DND-41 (cell line): ENCODE results near the gene USP32.

Experiments
- ATAC-seq: fragments of 200-7000 bp; cut with Tn5 transposase; 3 replicates; pipeline ENCODE4 v1.9.1; 2021; ENCODE audit warnings: low read depth; ENCODE audit not compliant: insufficient read depth
- DNase-seq: peaks from one replicate; pipeline ENCODE4 v3.0.0-alpha.2; 2020
- H2AFZ ChIP-seq: 2 replicates; pipeline ENCODE4 v1.6.0; 2012; ENCODE audit warnings: low read depth, low read length
- H3K27ac ChIP-seq: 2 replicates; pipeline ENCODE4 v1.5.1; 2012; ENCODE audit warnings: low read length, inconsistent platforms
- H3K27me3 ChIP-seq: fragments of 200-600 bp; sonication (generic); 2 replicates; pipeline ENCODE4 v1.6.0; 2012; ENCODE audit warnings: low read length, mild to moderate bottlenecking, inconsistent platforms; ENCODE audit not compliant: insufficient read depth, poor library complexity
- H3K36me3 ChIP-seq: 2 replicates; pipeline ENCODE4 v1.5.1; 2012; ENCODE audit warnings: low read length, inconsistent platforms; ENCODE audit not compliant: insufficient read depth
- H3K4me1 ChIP-seq: 2 replicates; pipeline ENCODE4 v1.5.1; 2012; ENCODE audit warnings: mild to moderate bottlenecking, low read length; ENCODE audit not compliant: insufficient read depth
- H3K4me2 ChIP-seq: 2 replicates; pipeline ENCODE4 v1.6.0; 2012; ENCODE audit warnings: mild to moderate bottlenecking, moderate library complexity, low read length, inconsistent platforms; ENCODE audit not compliant: insufficient read depth
- H3K4me3 ChIP-seq, 2 experiments: fragments of 200-600 bp in 1 of 2; shearing (Covaris generic) in 1 of 2; 2 replicates each; pipeline ENCODE4 v1.5.1; 2012 to 2016; ENCODE audit warnings: inconsistent platforms in 2 of 2, low read length in 2 of 2, mild to moderate bottlenecking in 2 of 2, low read depth in 1 of 2, moderate library complexity in 1 of 2
- H3K79me2 ChIP-seq: 2 replicates; pipeline ENCODE4 v1.6.0; 2012; ENCODE audit warnings: low read length, inconsistent platforms; ENCODE audit not compliant: insufficient read depth
- H3K9ac ChIP-seq: 2 replicates; pipeline ENCODE4 v1.6.0; 2012; ENCODE audit warnings: low read depth, mild to moderate bottlenecking, inconsistent platforms, low read length, moderate library complexity
- H3K9me3 ChIP-seq: 2 replicates; pipeline ENCODE4 v1.5.1; 2012; ENCODE audit warnings: low read length, moderate library complexity, mild to moderate bottlenecking, inconsistent platforms; ENCODE audit not compliant: insufficient read depth, severe bottlenecking
- H4K20me1 ChIP-seq: 2 replicates; pipeline ENCODE4 v1.6.0; 2012; ENCODE audit warnings: low read length; ENCODE audit not compliant: insufficient read depth
- EZH2 ChIP-seq: IDR thresholded peaks from 3 replicates; pipeline ENCODE4 v1.6.1; 2012; ENCODE audit warnings: borderline replicate concordance, low read depth, mild to moderate bottlenecking, moderate library complexity, low read length, inconsistent platforms; ENCODE audit not compliant: severe bottlenecking
- TF ChIP-seq, protein P1 (sequence below): IDR thresholded peaks from 2 replicates; pipeline ENCODE4 v1.5.1; 2012; ENCODE audit warnings: borderline replicate concordance, low read length, moderate library complexity, mild to moderate bottlenecking; ENCODE audit not compliant: poor library complexity, severe bottlenecking; ENCODE audit errors: extremely low read depth

USP32 gene

DNA sequence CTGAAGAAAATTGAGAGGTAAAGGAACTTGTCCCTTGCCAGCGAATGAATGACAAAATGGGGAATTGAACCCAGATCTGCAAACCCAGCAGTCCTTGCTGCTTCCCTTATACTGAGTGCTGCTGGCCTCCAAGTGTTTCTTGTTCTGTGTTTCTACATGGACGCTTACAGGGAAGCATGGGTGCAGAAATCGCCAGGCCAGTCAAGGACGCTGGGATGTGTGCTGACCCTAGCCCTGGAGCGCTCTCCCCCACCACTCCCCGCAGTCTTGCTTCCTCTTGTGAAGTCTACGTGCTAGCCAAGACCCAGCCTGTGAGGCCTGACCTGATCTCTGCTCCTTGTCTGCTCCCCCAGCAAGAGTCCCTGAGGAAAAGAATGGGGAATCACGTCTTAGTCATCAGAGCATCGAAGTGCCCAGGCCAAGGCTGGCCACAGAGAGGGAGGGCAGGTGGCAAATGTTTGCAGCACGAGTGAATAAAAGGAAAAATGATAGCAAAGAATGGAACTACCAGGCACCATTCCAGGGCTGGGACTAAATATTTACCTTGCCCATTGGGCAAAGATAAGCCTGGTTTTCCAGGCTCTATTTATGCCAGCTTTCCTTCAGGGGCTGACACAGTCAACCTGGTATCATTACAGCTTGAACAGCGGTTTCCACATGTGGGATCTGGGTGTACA lies 224.7 kb downstream of the USP32 start:
- no peaks in the 10 kb centered on the region for H3K9me3 ChIP-seq
- no peak for TF ChIP-seq EZH2
- TF ChIP-seq, protein P1, sequence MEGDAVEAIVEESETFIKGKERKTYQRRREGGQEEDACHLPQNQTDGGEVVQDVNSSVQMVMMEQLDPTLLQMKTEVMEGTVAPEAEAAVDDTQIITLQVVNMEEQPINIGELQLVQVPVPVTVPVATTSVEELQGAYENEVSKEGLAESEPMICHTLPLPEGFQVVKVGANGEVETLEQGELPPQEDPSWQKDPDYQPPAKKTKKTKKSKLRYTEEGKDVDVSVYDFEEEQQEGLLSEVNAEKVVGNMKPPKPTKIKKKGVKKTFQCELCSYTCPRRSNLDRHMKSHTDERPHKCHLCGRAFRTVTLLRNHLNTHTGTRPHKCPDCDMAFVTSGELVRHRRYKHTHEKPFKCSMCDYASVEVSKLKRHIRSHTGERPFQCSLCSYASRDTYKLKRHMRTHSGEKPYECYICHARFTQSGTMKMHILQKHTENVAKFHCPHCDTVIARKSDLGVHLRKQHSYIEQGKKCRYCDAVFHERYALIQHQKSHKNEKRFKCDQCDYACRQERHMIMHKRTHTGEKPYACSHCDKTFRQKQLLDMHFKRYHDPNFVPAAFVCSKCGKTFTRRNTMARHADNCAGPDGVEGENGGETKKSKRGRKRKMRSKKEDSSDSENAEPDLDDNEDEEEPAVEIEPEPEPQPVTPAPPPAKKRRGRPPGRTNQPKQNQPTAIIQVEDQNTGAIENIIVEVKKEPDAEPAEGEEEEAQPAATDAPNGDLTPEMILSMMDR, result no peak
- ATAC-seq (no peak), DNase-seq (no peak)
- H3K36me3 ChIP-seq, result no peaks in the 10 kb centered on the region
- H3K4me3 ChIP-seq, result no peak overlapping the region
- H4K20me1 ChIP-seq, result no peaks in the 10 kb centered on the region
- H3K4me1 ChIP-seq, result peaks cover 16% of the 10 kb centered on the region
- no peak overlapping the region for H3K4me2 ChIP-seq
- H3K9ac ChIP-seq, result no peak overlapping the region
- no peaks in the 10 kb centered on the region for H3K79me2 ChIP-seq
- H3K27ac ChIP-seq, result no peak overlapping the region
- H3K27me3 ChIP-seq, result no peaks in the 10 kb centered on the region
- peak overlapping the region; percentile 38; the same call in 1 of the 2 replicates for H2AFZ ChIP-seq

DNA sequence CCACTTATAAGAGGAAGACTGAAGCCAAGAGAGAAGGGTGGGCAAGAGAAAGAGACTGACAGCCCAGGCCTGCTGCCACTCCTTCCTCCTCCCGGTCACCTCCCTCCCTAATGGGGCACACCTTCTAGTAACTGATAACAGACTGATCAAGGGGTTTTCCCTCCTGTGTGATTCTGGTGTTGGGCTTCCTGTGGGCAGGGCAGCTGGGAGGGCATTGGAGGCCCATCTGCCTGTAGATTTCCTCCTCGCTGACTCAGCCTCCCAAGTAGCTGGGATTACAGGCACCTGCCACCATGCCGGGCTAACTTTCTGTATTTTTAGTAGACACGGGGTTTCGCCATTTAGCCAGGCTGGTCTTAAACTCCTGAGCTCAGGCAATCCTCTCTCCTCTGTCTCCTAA lies 226.0 kb downstream of the USP32 start:
- H3K4me2 ChIP-seq, result no peak overlapping the region
- DNase-seq (no peak), ATAC-seq (no peak)
- H3K9ac ChIP-seq, result no peak overlapping the region
- H3K4me3 ChIP-seq, result no peak overlapping the region
- H3K27ac ChIP-seq, result no peak overlapping the region
- no peak overlapping the region for H2AFZ ChIP-seq
- H3K27me3 ChIP-seq, result no peaks in the 10 kb centered on the region
- no peaks in the 10 kb centered on the region for H3K36me3 ChIP-seq
- TF ChIP-seq EZH2, result no peak
- TF ChIP-seq, protein P1, result no peak
- H3K9me3 ChIP-seq, result no peaks in the 10 kb centered on the region
- no peaks in the 10 kb centered on the region for H3K79me2 ChIP-seq
- peaks cover 13% of the 10 kb centered on the region for H3K4me1 ChIP-seq
- no peaks in the 10 kb centered on the region for H4K20me1 ChIP-seq

DNA sequence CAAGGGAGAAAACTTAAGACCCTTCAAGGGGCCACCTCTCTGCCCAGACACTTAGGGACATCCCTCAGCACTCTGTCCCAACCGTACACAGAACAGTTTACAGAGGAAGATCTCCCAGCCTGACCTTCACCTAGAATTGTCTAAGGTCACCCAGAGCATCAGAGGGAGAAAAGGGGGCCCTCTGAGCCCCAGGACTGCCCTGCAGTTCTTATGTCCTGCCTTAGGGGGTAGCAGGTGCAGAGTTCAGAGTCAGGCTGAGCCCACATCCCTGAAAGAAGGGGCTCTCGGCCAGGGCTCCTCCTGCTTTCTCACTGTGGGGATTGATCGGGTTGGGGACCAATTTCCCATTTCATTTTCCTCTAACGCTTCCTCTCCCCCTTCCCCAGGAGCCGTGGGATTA lies 226.7 kb downstream of the USP32 start:
- Histone ChIP-seq H3K36me3 (no peaks in the 10 kb centered on the region), H3K79me2 (no peaks in the 10 kb centered on the region), H3K9me3 (no peaks in the 10 kb centered on the region), H3K27ac (no peak overlapping the region), H3K9ac (no peak overlapping the region), H3K4me3 (no peak overlapping the region), H3K4me1 (peaks cover 5% of the 10 kb centered on the region), H3K27me3 (no peaks in the 10 kb centered on the region), H4K20me1 (no peaks in the 10 kb centered on the region), H3K4me2 (no peak overlapping the region), H2AFZ (no peak overlapping the region)
- TF ChIP-seq EZH2, result no peak
- TF ChIP-seq, protein P1, result no peak
- ATAC-seq (peak; percentile 37; the same call in 1 of the 3 replicates), DNase-seq (no peak)
